H1 (cell line): ENCODE results near the gene TRMT13. TPM values are rescaled to one million over a fixed set of nuclear protein-coding genes. Genes with fewer than 3 reads are reported as not detected.

Experiments
- CTCF ChIA-PET: fragments of 300-600 bp; sonication (Branson Sonifier 250); formaldehyde crosslinking; loops from one replicate; lab custom pipeline; 2021; ENCODE audit not compliant: partially characterized antibody; lab: Charles Lee
- POLR2A ChIA-PET: fragments of 300-600 bp; sonication (Branson Sonifier 250); formaldehyde crosslinking; loops from one replicate; lab custom pipeline; 2021; ENCODE audit warnings: inconsistent platforms; ENCODE audit not compliant: partially characterized antibody; lab: Charles Lee
- DNase-seq, 2 experiments: peaks; one replicate each; pipeline versions ENCODE4 v3.0.0 to v3.0.0-alpha.2; 2010 to 2022; ENCODE audit warnings: low spot score in 2 of 2, low read depth in 1 of 2, mixed read lengths in 1 of 2
- FAIRE-seq: peaks from 2 replicates; lab custom pipeline; 2011; peaks lifted over from hg19 to GRCh38; lab: Jason Lieb, UNC
- H2AFZ ChIP-seq: 2 replicates; pipeline ENCODE4 v1.8.1; 2012; ENCODE audit warnings: low read length, inconsistent platforms
- H2AK5ac ChIP-seq: 2 replicates; pipeline ENCODE4 v1.6.1; 2013; ENCODE audit warnings: low read depth, low read length
- H2BK120ac ChIP-seq: replicated peaks from 2 replicates; pipeline ENCODE3; 2013; ENCODE audit warnings: low read depth, low read length, inconsistent platforms
- H2BK12ac ChIP-seq: 2 replicates; pipeline ENCODE4 v1.6.1; 2013; ENCODE audit warnings: low read depth, low read length
- H2BK15ac ChIP-seq: 2 replicates; pipeline ENCODE4 v1.6.1; 2013; ENCODE audit warnings: low read length
- H2BK20ac ChIP-seq: 2 replicates; pipeline ENCODE4 v1.6.1; 2013; ENCODE audit warnings: low read length
- H2BK5ac ChIP-seq: 2 replicates; pipeline ENCODE4 v1.6.1; 2013; ENCODE audit warnings: low read depth, low read length
- H3K14ac ChIP-seq: 2 replicates; pipeline ENCODE4 v1.6.1; 2013; ENCODE audit warnings: inconsistent platforms; ENCODE audit not compliant: insufficient read length
- H3K18ac ChIP-seq: 2 replicates; pipeline ENCODE4 v1.6.1; 2013; ENCODE audit warnings: low read length; ENCODE audit errors: extremely low read depth
- H3K23ac ChIP-seq: 2 replicates; pipeline ENCODE4 v1.6.1; 2013; ENCODE audit warnings: inconsistent platforms; ENCODE audit not compliant: insufficient read length
- H3K23me2 ChIP-seq: 2 replicates; pipeline ENCODE4 v1.6.1; 2013; ENCODE audit warnings: low read depth, low read length
- H3K27ac ChIP-seq: 2 replicates; pipeline ENCODE4 v1.6.1; 2011; ENCODE audit warnings: low read depth, low read length, inconsistent platforms
- H3K27me3 ChIP-seq, 4 experiments: replicated peaks in 1 of 4; 1 replicate in 1 of 4; 2 replicates in 3 of 4; pipeline versions ENCODE4 v1.6.1 to v1.8.1; 2011 to 2013; ENCODE audit warnings: low read length in 3 of 4, mild to moderate bottlenecking in 3 of 4, inconsistent platforms in 2 of 4, mixed read lengths in 2 of 4, moderate library complexity in 1 of 4; ENCODE audit not compliant: control insufficient read depth in 3 of 4, insufficient read depth in 3 of 4; ENCODE audit errors: extremely low read depth in 1 of 4
- H3K36me3 ChIP-seq, 4 experiments: 2 replicates each; pipeline versions ENCODE4 v1.6.1 to v1.8.1; 2011 to 2013; ENCODE audit warnings: mild to moderate bottlenecking in 4 of 4, low read length in 3 of 4, moderate library complexity in 2 of 4, control low read depth in 1 of 4, inconsistent platforms in 1 of 4; ENCODE audit not compliant: insufficient read depth in 4 of 4, control insufficient read depth in 2 of 4
- H3K4ac ChIP-seq: replicated peaks from 2 replicates; pipeline ENCODE3; 2013; ENCODE audit warnings: low read length, low read depth, mixed read lengths, inconsistent platforms; ENCODE audit not compliant: insufficient read length
- H3K4me1 ChIP-seq, 4 experiments: replicated peaks in 1 of 4; 1 replicate in 1 of 4; 2 replicates in 3 of 4; pipeline versions ENCODE4 v1.6.1 to v1.8.1; 2011 to 2013; ENCODE audit warnings: low read length in 3 of 4, inconsistent platforms in 2 of 4, mixed read lengths in 1 of 4; ENCODE audit not compliant: insufficient read depth in 4 of 4, control insufficient read depth in 3 of 4
- H3K4me2 ChIP-seq, 2 experiments: 2 replicates each; pipeline versions ENCODE4 v1.6.1 to v1.8.1; 2011 to 2013; ENCODE audit warnings: low read depth in 2 of 2, low read length in 2 of 2, control low read depth in 1 of 2, inconsistent platforms in 1 of 2, mild to moderate bottlenecking in 1 of 2; ENCODE audit not compliant: insufficient read depth in 1 of 2
- H3K4me3 ChIP-seq, 4 experiments: fragments of 200-600, 300-600 bp in 1 of 4; sonication (generic), shearing (Covaris generic), sonication (Bioruptor Twin) in 1 of 4; 2 replicates each; pipeline versions ENCODE4 v1.5.1 to v1.8.1; 2011 to 2016; ENCODE audit warnings: low read length in 4 of 4, low read depth in 3 of 4, control low read depth in 2 of 4, inconsistent platforms in 2 of 4, mild to moderate bottlenecking in 2 of 4, mixed read lengths in 1 of 4, moderate library complexity in 1 of 4; ENCODE audit not compliant: insufficient read depth in 2 of 4; ENCODE audit errors: extremely low read depth in 1 of 4
- H3K56ac ChIP-seq: replicated peaks from 2 replicates; pipeline ENCODE3; 2013; ENCODE audit warnings: low read depth, mild to moderate bottlenecking, mixed read lengths, low read length, inconsistent platforms; ENCODE audit not compliant: insufficient read length
- H3K79me1 ChIP-seq: 2 replicates; pipeline ENCODE4 v1.6.1; 2013; ENCODE audit warnings: low read depth, low read length, control low read depth
- H3K79me2 ChIP-seq, 2 experiments: 2 replicates each; pipeline versions ENCODE4 v1.6.1 to v1.8.1; 2012 to 2013; ENCODE audit warnings: low read length in 2 of 2, mild to moderate bottlenecking in 2 of 2, inconsistent platforms in 1 of 2; ENCODE audit not compliant: insufficient read depth in 2 of 2, control insufficient read depth in 1 of 2
- H3K9ac ChIP-seq, 4 experiments: replicated peaks in 1 of 4; 1 replicate in 1 of 4; 2 replicates in 3 of 4; pipeline versions ENCODE4 v1.6.1 to v1.8.1; 2011 to 2013; ENCODE audit warnings: low read depth in 3 of 4, low read length in 3 of 4, control low read depth in 2 of 4, mild to moderate bottlenecking in 2 of 4, moderate library complexity in 2 of 4, inconsistent platforms in 1 of 4; ENCODE audit errors: extremely low read depth in 1 of 4
- H3K9me3 ChIP-seq, 2 experiments: 2 replicates each; pipeline versions ENCODE4 v1.6.1 to v1.8.1; 2012 to 2013; ENCODE audit warnings: mild to moderate bottlenecking in 2 of 2, moderate library complexity in 2 of 2, control low read depth in 1 of 2, inconsistent platforms in 1 of 2, low read depth in 1 of 2, low read length in 1 of 2, mixed read lengths in 1 of 2; ENCODE audit not compliant: insufficient read depth in 2 of 2
- H4K20me1 ChIP-seq, 2 experiments: replicated peaks in 1 of 2; 2 replicates each; pipeline versions ENCODE3 to v1.8.1; 2011 to 2013; ENCODE audit warnings: inconsistent platforms in 2 of 2, low read length in 2 of 2, mild to moderate bottlenecking in 1 of 2; ENCODE audit not compliant: insufficient read depth in 2 of 2, control insufficient read depth in 1 of 2
- H4K5ac ChIP-seq: 2 replicates; pipeline ENCODE4 v1.6.1; 2013; ENCODE audit warnings: low read length, low read depth, mixed read lengths, inconsistent platforms; ENCODE audit not compliant: insufficient read length
- H4K8ac ChIP-seq: 2 replicates; pipeline ENCODE4 v1.8.0; 2013; ENCODE audit warnings: mild to moderate bottlenecking, moderate library complexity, low read length, inconsistent platforms; ENCODE audit not compliant: insufficient read depth; ENCODE audit errors: extremely low read depth
- H4K91ac ChIP-seq: replicated peaks from 2 replicates; pipeline ENCODE3; 2013; ENCODE audit warnings: low read length, mixed read lengths, inconsistent platforms; ENCODE audit not compliant: insufficient read length
- CBX8 ChIP-seq: fragments of 300-800, 300-1000 bp; sonication (generic); IDR thresholded peaks from 2 replicates; pipeline ENCODE4 v1.7.1; 2016; ENCODE audit warnings: low read depth, low read length, borderline replicate concordance
- JUND ChIP-seq: IDR thresholded peaks from 2 replicates; pipeline ENCODE4 v1.6.1; 2011; ENCODE audit warnings: mild to moderate bottlenecking, improper control_type of control experiment, low read length
- KDM4A ChIP-seq: IDR thresholded peaks from one replicate; pipeline ENCODE4 v1.7.1; 2012; ENCODE audit warnings: low read depth, mild to moderate bottlenecking, moderate library complexity, low read length, inconsistent platforms; ENCODE audit not compliant: severe bottlenecking
- PHF8 ChIP-seq: fragments of 200-600 bp; sonication (generic); conservative IDR thresholded peaks from 2 replicates; pipeline ENCODE4 v1.7.1; 2012; ENCODE audit warnings: low read depth, mild to moderate bottlenecking, inconsistent platforms, low read length, moderate library complexity
- POLR2A ChIP-seq, 2 experiments: IDR thresholded peaks; 1 replicate in 1 of 2; 2 replicates in 1 of 2; pipeline ENCODE4 v1.6.1; 2011; ENCODE audit warnings: low read depth in 2 of 2, low read length in 2 of 2, mild to moderate bottlenecking in 2 of 2; ENCODE audit errors: control extremely low read depth in 1 of 2
- RNF2 ChIP-seq: fragments of 200-900, 300-1000 bp; sonication (generic); IDR thresholded peaks from 2 replicates; pipeline ENCODE4 v1.7.1; 2016; ENCODE audit warnings: borderline replicate concordance, low read depth, mild to moderate bottlenecking, antibody characterized with exemption, low read length; ENCODE audit not compliant: poor library complexity, severe bottlenecking; ENCODE audit errors: missing control alignments
- TAF7 ChIP-seq: optimal IDR thresholded peaks from 2 replicates; pipeline ENCODE3; 2011; ENCODE audit warnings: low read depth, mild to moderate bottlenecking, inconsistent platforms, low read length, moderate library complexity, borderline replicate concordance
- WGBS, 2 experiments: shearing (Covaris generic) in 1 of 2; methylation state at CpG; one replicate each; pipeline versions ENCODE4 v1.1.6 to v1.1.7; 2013 to 2015; ENCODE audit warnings: low lambda C conversion rate in 2 of 2, mixed read lengths in 2 of 2, inconsistent platforms in 1 of 2, low coverage in 1 of 2, missing lambda C conversion rate in 1 of 2; ENCODE audit not compliant: insufficient replicate concordance in 2 of 2, insufficient coverage in 1 of 2, insufficient read length in 1 of 2; ENCODE audit errors: extremely low coverage in 1 of 2, missing lambda C conversion rate in 1 of 2; 5-methylcytosine and 5-hydroxymethylcytosine counted together
- polyA plus RNA-seq, 7 experiments: library from polyadenylated mRNA; depleted of rRNA in 3 of 7; stranded (reverse) in 5 of 7; unstranded in 2 of 7; fragments of >200 nt in 5 of 7; fragments of 200-250 nt in 2 of 7; gene quantifications; 1 replicate in 5 of 7; 2 replicates in 1 of 7; 4 replicates in 1 of 7; pipeline versions ENCODE4 v1.2.1 to v1.2.3, GENCODE V29; 2011 to 2013; ENCODE audit warnings: missing spikeins in 2 of 7, mixed read lengths in 2 of 7
- total RNA-seq: library from RNA; stranded (reverse); fragmentation: NEBNext Ultra II Directional; extraction: Animal tissue kit (Norgen Biotek cat#: 25700); gene quantifications from 2 replicates; pipeline ENCODE4 v1.2.1, GENCODE V29; 2021

The TRMT13 gene
- total and polyA plus RNA-seq, 2 of the 8 experiments (the other 6 are each of a cell fraction or from before 2014, with no cell fraction given), result 3.6 to 14.8 TPM

- no peak within 1 kb of the TSS for H3K14ac ChIP-seq
- H3K4me2 ChIP-seq, result no peak within 1 kb of the TSS
- no peaks in the 10 kb centered on the region for H3K36me3 ChIP-seq
- ChIA-PET POLR2A (interaction anchor here (1.0 to 1.2 kb wide), 2 partner anchors 14 to 32 kb away, joined by 3 to 4 read pairs; no protein-coding TSS in a partner anchor), CTCF (no interaction called here)
- H3K18ac ChIP-seq, result no peak within 1 kb of the TSS
- H2BK5ac ChIP-seq, result no peak within 1 kb of the TSS
- no peak within 1 kb of the TSS for H2BK12ac ChIP-seq
- FAIRE-seq, result no peak
- H3K23ac ChIP-seq, result no peak within 1 kb of the TSS
- no peak within 1 kb of the TSS for H3K4me3 ChIP-seq
- no peaks in the 10 kb centered on the region for H3K27me3 ChIP-seq
- H4K8ac ChIP-seq, result no peak within 1 kb of the TSS
- H4K5ac ChIP-seq, result no peak within 1 kb of the TSS
- no peaks in the 10 kb centered on the region for H3K79me2 ChIP-seq
- no peak within 1 kb of the TSS for H3K27ac ChIP-seq
- H2BK15ac ChIP-seq, result no peak within 1 kb of the TSS
- no peak within 1 kb of the TSS for H4K91ac ChIP-seq
- H4K20me1 ChIP-seq, result no peaks in the 10 kb centered on the region
- no peak for DNase-seq
- H2BK20ac ChIP-seq, result no peak within 1 kb of the TSS
- no peaks in the 10 kb centered on the region for H3K79me1 ChIP-seq
- no peak within 1 kb of the TSS for H3K56ac ChIP-seq
- H3K4ac ChIP-seq, result no peak within 1 kb of the TSS
- no peaks in the 10 kb centered on the region; the same call in 1 of the 2 replicates for H3K23me2 ChIP-seq
- H2AK5ac ChIP-seq, result no peak within 1 kb of the TSS
- H2AFZ ChIP-seq, result no peak within 1 kb of the TSS
- H3K4me1 ChIP-seq, result no peaks in the 10 kb centered on the region
- H3K9me3 ChIP-seq, result no peaks in the 10 kb centered on the region
- no peak within 1 kb of the TSS for H2BK120ac ChIP-seq
- no peak within 1 kb of the TSS for H3K9ac ChIP-seq
- TF ChIP-seq KDM4A (no peak), JUND (no peak), RNF2 (no peak), POLR2A (IDR thresholded peaks at IDR 0.05; ENCODE audit: control extremely low read depth in 1 of 2, low read depth in 2 of 2, low read length in 2 of 2) (no peak), CBX8 (no peak), TAF7 (no peak), PHF8 (no peak)
- WGBS, 2 experiments, result 78% methylated on average over 5 of the region's 5 CpGs; no CpG with 5 or more reads in 1 of the 2 experiments
Measured at GRCh38 chr1:100178091-100178490, 45.1 kb downstream of the TRMT13 start, which contains the start of gene LRRC39. TSS of gene LRRC39 (minus strand) at chr1:100178256. CDS start at chr1:100168516, 9,740 bp downstream.
